HepG2 (cell line): Measurements from ENCODE around the gene ENO1. TPM values are rescaled to one million over a fixed set of nuclear protein-coding genes. Genes with fewer than 3 reads are reported as not detected.

Experiments used
- ATF2 ChIP-seq: sonication (generic); formaldehyde crosslinking; IDR thresholded peaks from 2 replicates; pipeline ENCODE4 v1.4.0; 2020; ENCODE audit warnings: missing genetic modification reagents
- ATF7-NPFF ChIP-seq: sonication (generic); formaldehyde crosslinking; IDR thresholded peaks from 2 replicates; pipeline ENCODE4 v1.8.1; 2023; ENCODE audit warnings: mild to moderate bottlenecking, low read depth, missing genetic modification reagents, moderate library complexity
- GATAD1 ChIP-seq: IDR thresholded peaks from 2 replicates; pipeline ENCODE4 v1.6.1; 2016; ENCODE audit warnings: missing genetic modification reagents, missing compliant biosample characterization
- KMT2A ChIP-seq: sonication (generic); formaldehyde crosslinking; IDR thresholded peaks from 2 replicates; pipeline ENCODE4 v1.4.0; 2020; ENCODE audit warnings: missing genetic modification reagents
- MBNL3 ChIP-seq: fragments of 250-450 bp; sonication (Bioruptor Pico); conservative IDR thresholded peaks from 2 replicates; pipeline ENCODE4 v1.8.0; 2022; ENCODE audit warnings: mild to moderate bottlenecking, inconsistent platforms
- PHF5A ChIP-seq: IDR thresholded peaks from one replicate; pipeline ENCODE4 v1.6.1; 2018; ENCODE audit warnings: low read depth, missing genetic modification reagents; ENCODE audit not compliant: unreplicated experiment
- PPARG ChIP-seq: conservative IDR thresholded peaks from 2 replicates; pipeline ENCODE4 v1.6.1; 2016; ENCODE audit warnings: missing biosample characterization, missing genetic modification reagents
- RBM39 ChIP-seq: fragments of 200-400 bp; formaldehyde crosslinking; IDR thresholded peaks from one replicate; pipeline ENCODE4 v1.6.1; 2018; ENCODE audit warnings: antibody characterized with exemption, mild to moderate bottlenecking, low read depth, low read length; ENCODE audit not compliant: poor library complexity, severe bottlenecking
- RCOR2 ChIP-seq: IDR thresholded peaks from 2 replicates; pipeline ENCODE4 v1.6.1; 2016; ENCODE audit warnings: missing biosample characterization, missing genetic modification reagents
- RFX3 ChIP-seq: IDR thresholded peaks from 2 replicates; pipeline ENCODE4 v1.6.1; 2016; ENCODE audit warnings: missing biosample characterization, missing genetic modification reagents
- RNF2 ChIP-seq: fragments of 450-650 bp; conservative IDR thresholded peaks from 2 replicates; pipeline ENCODE4 v1.6.1; 2016; ENCODE audit warnings: low read depth
- SIX4 ChIP-seq: sonication (generic); formaldehyde crosslinking; IDR thresholded peaks from 2 replicates; pipeline ENCODE4 v1.4.0; 2020; ENCODE audit warnings: missing genetic modification reagents
- STAT5B ChIP-seq: sonication (generic); formaldehyde crosslinking; IDR thresholded peaks from 2 replicates; pipeline ENCODE4 v1.4.0; 2020; ENCODE audit warnings: missing genetic modification reagents
- TFE3 ChIP-seq: IDR thresholded peaks from 2 replicates; pipeline ENCODE4 v1.6.1; 2016
- ZFAT ChIP-seq: sonication (generic); formaldehyde crosslinking; conservative IDR thresholded peaks from 2 replicates; pipeline ENCODE4 v1.8.1; 2023; ENCODE audit warnings: missing genetic modification reagents, inconsistent platforms
- ZFP62 ChIP-seq: sonication (generic); formaldehyde crosslinking; IDR thresholded peaks from 2 replicates; pipeline ENCODE4 v1.4.0; 2020; ENCODE audit warnings: missing genetic modification reagents
- ZNF547 ChIP-seq: sonication (generic); formaldehyde crosslinking; IDR thresholded peaks from 2 replicates; pipeline ENCODE4 v1.5.1; 2020; ENCODE audit warnings: mild to moderate bottlenecking, missing genetic modification reagents
- ZSCAN31 ChIP-seq: sonication (generic); formaldehyde crosslinking; IDR thresholded peaks from 2 replicates; pipeline ENCODE4 v1.5.0; 2020; ENCODE audit warnings: low read depth, mild to moderate bottlenecking, missing genetic modification reagents
- polyA plus RNA-seq, 8 experiments: library from polyadenylated mRNA; depleted of rRNA in 3 of 8; stranded (reverse) in 7 of 8; unstranded in 1 of 8; fragments of >200 nt; fragmentation: Illumina TruSeq in 4 of 8; extraction: Trizol in 4 of 8; gene quantifications; 2 replicates each; pipeline versions ENCODE4 v1.2.1 to v1.2.3, GENCODE V29; 2011 to 2016; ENCODE audit warnings: low read depth in 4 of 8, missing spikeins in 1 of 8, mixed read lengths in 1 of 8; ENCODE audit not compliant: insufficient read depth in 1 of 8
- total RNA-seq, 5 experiments: library from RNA; depleted of rRNA; stranded (reverse); fragments of >200 nt; fragmentation: Illumina TruSeq; extraction: Trizol; gene quantifications; 2 replicates each; pipeline ENCODE4 v1.2.3, GENCODE V29; 2016; ENCODE audit warnings: low read depth in 1 of 5
- TF ChIP-seq, protein P1 (sequence below): sonication (generic); formaldehyde crosslinking; IDR thresholded peaks from 2 replicates; pipeline ENCODE4 v1.4.0; 2020; ENCODE audit warnings: mild to moderate bottlenecking, low read depth, missing genetic modification reagents
- TF ChIP-seq, protein P2 (sequence below): sonication (generic); formaldehyde crosslinking; IDR thresholded peaks from 2 replicates; pipeline ENCODE4 v1.5.1; 2020; ENCODE audit warnings: missing genetic modification reagents, mild to moderate bottlenecking, borderline replicate concordance
- TF ChIP-seq, protein P3 (sequence below): sonication (generic); formaldehyde crosslinking; IDR thresholded peaks from 2 replicates; pipeline ENCODE4 v1.5.0; 2020; ENCODE audit warnings: mild to moderate bottlenecking, missing genetic modification reagents, borderline replicate concordance
- TF ChIP-seq, protein P4 (sequence below): sonication (generic); formaldehyde crosslinking; IDR thresholded peaks from 2 replicates; pipeline ENCODE4 v1.8.1; 2023; ENCODE audit warnings: mild to moderate bottlenecking, moderate library complexity, missing genetic modification reagents

The ENO1 gene
- total and polyA plus RNA-seq, 2 of the 13 experiments (the other 11 are each of a cell fraction or from before 2014, with no cell fraction given), result 1,559 to 3,103 TPM

DNA sequence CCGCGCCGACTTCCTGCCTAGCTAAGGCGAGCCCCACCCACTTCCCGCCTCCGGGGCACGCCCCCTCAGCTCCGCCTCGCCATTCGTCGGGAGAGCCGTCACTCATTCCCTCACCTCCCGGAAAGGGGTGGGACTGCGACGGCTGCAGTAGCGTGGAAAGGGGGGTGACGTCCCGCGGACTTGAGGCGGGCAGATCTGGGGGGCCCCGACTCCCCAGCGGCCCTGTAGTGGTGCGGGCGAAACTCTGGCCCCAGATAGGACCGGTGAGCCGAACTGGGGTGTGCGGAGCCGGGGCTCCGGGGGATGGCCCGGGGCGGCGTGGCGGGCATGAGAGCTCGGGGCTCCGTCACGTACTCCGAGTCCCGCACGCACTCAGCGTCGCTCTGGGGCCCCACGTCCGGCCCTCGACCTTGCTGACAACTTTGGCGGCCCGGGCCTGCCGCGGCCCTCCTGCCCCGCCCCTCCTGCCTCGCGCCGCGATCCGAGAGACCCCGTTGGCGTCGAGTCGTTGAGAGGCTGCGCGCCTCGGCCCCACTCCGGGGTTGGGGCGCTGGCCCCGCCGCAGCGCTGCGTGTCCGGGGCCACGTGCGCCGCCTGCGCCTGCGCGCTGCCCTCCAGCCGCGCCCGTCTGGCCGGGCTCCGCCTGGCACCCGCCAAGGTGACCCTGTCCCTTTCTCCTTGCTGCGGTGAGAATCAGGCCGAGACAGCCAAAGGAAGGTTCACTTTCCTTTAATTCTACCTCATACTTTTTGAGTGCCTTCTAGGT is 395 bp upstream of the ENO1 start (continued):
- TF ChIP-seq KMT2A (CRISPR knock-in tag) (peak; percentile 87), ZFP62 (CRISPR knock-in tag) (no peak), SIX4 (CRISPR knock-in tag) (peak; percentile 72; the same call in 1 of the 2 replicates), STAT5B (CRISPR knock-in tag) (no peak), ZSCAN31 (CRISPR knock-in tag) (peak; percentile 98), RNF2 (peak; percentile 100), ATF7-NPFF (CRISPR knock-in tag) (peak; percentile 99), ATF2 (CRISPR knock-in tag) (peak; percentile 40; the same call in 1 of the 2 replicates), MBNL3 (CRISPR knock-in tag) (no peak), RCOR2 (0 out of 2 replicates have a peak, but pooled peaks have one; percentile 21), RFX3 (CRISPR knock-in tag) (no peak), PPARG (CRISPR knock-in tag) (no peak; the same call in 1 of the 2 replicates), ZFAT (CRISPR knock-in tag) (peak; percentile 75; the same call in 1 of the 2 replicates), GATAD1 (peak; percentile 61), TFE3 (CRISPR knock-in tag) (peak; percentile 89), RBM39 (peak; percentile 89), ZNF547 (CRISPR knock-in tag) (peak; percentile 93), PHF5A (CRISPR knock-in tag) (peak; percentile 38)
- TF ChIP-seq, protein P1, sequence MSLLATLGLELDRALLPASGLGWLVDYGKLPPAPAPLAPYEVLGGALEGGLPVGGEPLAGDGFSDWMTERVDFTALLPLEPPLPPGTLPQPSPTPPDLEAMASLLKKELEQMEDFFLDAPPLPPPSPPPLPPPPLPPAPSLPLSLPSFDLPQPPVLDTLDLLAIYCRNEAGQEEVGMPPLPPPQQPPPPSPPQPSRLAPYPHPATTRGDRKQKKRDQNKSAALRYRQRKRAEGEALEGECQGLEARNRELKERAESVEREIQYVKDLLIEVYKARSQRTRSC, result peak; percentile 35; the same call in 1 of the 2 replicates
- TF ChIP-seq, protein P2, sequence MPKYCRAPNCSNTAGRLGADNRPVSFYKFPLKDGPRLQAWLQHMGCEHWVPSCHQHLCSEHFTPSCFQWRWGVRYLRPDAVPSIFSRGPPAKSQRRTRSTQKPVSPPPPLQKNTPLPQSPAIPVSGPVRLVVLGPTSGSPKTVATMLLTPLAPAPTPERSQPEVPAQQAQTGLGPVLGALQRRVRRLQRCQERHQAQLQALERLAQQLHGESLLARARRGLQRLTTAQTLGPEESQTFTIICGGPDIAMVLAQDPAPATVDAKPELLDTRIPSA, result 0 out of 2 replicates have a peak, but pooled peaks have one; percentile 95
- TF ChIP-seq, protein P3, sequence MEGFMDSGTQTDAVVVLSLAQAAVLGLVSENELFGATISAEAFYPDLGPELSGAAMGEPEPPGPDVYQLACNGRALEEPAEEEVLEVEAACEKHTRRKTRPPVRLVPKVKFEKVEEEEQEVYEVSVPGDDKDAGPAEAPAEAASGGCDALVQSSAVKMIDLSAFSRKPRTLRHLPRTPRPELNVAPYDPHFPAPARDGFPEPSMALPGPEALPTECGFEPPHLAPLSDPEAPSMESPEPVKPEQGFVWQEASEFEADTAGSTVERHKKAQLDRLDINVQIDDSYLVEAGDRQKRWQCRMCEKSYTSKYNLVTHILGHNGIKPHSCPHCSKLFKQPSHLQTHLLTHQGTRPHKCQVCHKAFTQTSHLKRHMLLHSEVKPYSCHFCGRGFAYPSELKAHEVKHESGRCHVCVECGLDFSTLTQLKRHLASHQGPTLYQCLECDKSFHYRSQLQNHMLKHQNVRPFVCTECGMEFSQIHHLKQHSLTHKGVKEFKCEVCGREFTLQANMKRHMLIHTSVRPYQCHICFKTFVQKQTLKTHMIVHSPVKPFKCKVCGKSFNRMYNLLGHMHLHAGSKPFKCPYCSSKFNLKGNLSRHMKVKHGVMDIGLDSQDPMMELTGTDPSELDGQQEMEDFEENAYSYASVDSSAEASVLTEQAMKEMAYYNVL, result no peak
- TF ChIP-seq, protein P4, sequence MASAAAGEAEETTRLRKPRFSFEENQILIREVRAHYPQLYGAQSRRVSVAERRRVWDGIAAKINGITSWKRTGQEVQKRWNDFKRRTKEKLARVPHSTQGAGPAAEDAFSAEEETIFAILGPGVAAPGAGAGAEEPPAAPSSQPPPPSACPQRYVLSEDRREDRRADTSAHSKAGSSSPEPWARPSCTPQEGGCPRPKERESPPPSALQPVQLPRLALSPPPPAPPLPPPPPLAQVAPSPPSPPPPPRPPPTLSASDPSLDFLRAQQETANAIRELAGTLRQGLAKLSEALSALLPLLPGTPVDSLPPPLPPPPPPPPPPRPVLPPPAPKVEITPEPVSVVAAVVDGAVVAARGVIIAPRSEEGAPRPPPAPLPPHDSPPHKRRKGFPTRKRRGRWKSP (CRISPR knock-in tag), result peak; percentile 40; the same call in 1 of the 2 replicates
